ENCODE results near the gene AGK.
"Not testable (repeated sequence)": the region's sequence is repeated elsewhere in the genome, so short reads cannot be mapped to it uniquely, and the experiment has no call there.

Gene AGK

GRCh38 chr7:141686074-141686473 is 134.9 kb downstream of the AGK start:
- DNase-seq = no peak

GRCh38 chr7:141686670-141687069 is 135.5 kb downstream of the AGK start:
- no peak for DNase-seq

- no peak for DNase-seq
Observed at GRCh38 chr7:141688043-141688442, 136.8 kb downstream of the AGK start.

GRCh38 chr7:141689072-141689825 is 138.0 kb downstream of the AGK start:
- not testable (repeated sequence) for DNase-seq

GRCh38 chr7:141691540-141691939 is 140.3 kb downstream of the AGK start:
- no peak for DNase-seq

- no peak for DNase-seq
Observed at GRCh38 chr7:141691961-141692360, 140.8 kb downstream of the AGK start.

- DNase-seq = no peak
Observed at GRCh38 chr7:141693082-141693481, 141.9 kb downstream of the AGK start.

GRCh38 chr7:141695803-141696289 is 144.6 kb downstream of the AGK start:
- DNase-seq = peak; percentile 30

- no peak for DNase-seq
Observed at GRCh38 chr7:141696348-141696747, 145.1 kb downstream of the AGK start.

GRCh38 chr7:141697211-141697871 is 146.1 kb downstream of the AGK start:
- no peak for DNase-seq

- DNase-seq = peak; percentile 16
Observed at GRCh38 chr7:141698247-141699015, 147.2 kb downstream of the AGK start.

- no peak for DNase-seq
Observed at GRCh38 chr7:141699860-141700259, 148.7 kb downstream of the AGK start.

GRCh38 chr7:141700296-141700847 is 149.2 kb downstream of the AGK start:
- no peak for DNase-seq

GRCh38 chr7:141700848-141701371 is 149.7 kb downstream of the AGK start:
- no peak for DNase-seq

- peak; percentile 10 for DNase-seq
Observed at GRCh38 chr7:141701489-141702046, 150.4 kb downstream of the AGK start.

GRCh38 chr7:141702047-141702567 is 150.9 kb downstream of the AGK start, which contains the start of gene DENND11:
Gene DENND11 (minus strand): TSS chr7:141702166. CDS start chr7:141702153, 13 bp downstream.
- DNase-seq = peak; percentile 18

- no peak for DNase-seq
Observed at GRCh38 chr7:141702892-141703291, 151.7 kb downstream of the AGK start.

GRCh38 chr7:141704112-141704511 is 152.9 kb downstream of the AGK start:
- DNase-seq = no peak

GRCh38 chr7:141704741-141705140 is 153.5 kb downstream of the AGK start:
- DNase-seq = no peak
